Measurements from ENCODE around the gene KCND3. TPM values are rescaled to one million over a fixed set of nuclear protein-coding genes. Genes with fewer than 3 reads are reported as not detected.
A peak's percentile ranks its signal among the peaks of the same experiment; 100 is the strongest.

Gene KCND3
- total and polyA plus RNA-seq, 2 experiments from 2014 or later: 0.10 to 0.18 TPM

GRCh38 chr1:111754984-111755330, 234.5 kb downstream of the KCND3 start:
- Histone ChIP-seq H2AFZ (peak overlapping the region; percentile 100), H3K36me3 (ENCODE audit: insufficient read depth) (peaks cover 13% of the 10 kb centered on the region; the same call in 1 of the 2 replicates), H3F3A (replicated peaks; ENCODE audit: low read depth) (0 out of 2 replicates have a peak, but pooled peaks cover 3% of the 10 kb centered on the region), H3K9me2 (ENCODE audit: insufficient read depth) (no peaks in the 10 kb centered on the region), H3K27me3 (ENCODE audit: insufficient read depth) (no peaks in the 10 kb centered on the region), H3K4me1 (ENCODE audit: insufficient read depth) (peaks cover 7% of the 10 kb centered on the region), H4K20me1 (replicated peaks; ENCODE audit: insufficient read depth) (no peaks in the 10 kb centered on the region; the same call in 1 of the 2 replicates), H3K79me2 (replicated peaks; ENCODE audit: insufficient read depth) (peaks cover 39% of the 10 kb centered on the region), H3K27ac (ENCODE audit: low read depth) (peak overlapping the region; percentile 98), H3K4me2 (peak overlapping the region; percentile 100), H3K4me3 (peak overlapping the region; percentile 98)
- peaks cover 4% of the 10 kb centered on the region; the same call in 1 of the 3 replicates for H3K9me3 Mint-ChIP-seq
- H3K4me3 Mint-ChIP-seq: peak overlapping the region; percentile 92
- ATAC-seq (peak; percentile 39), DNase-seq (ENCODE audit: low spot score) (peak; percentile 60)
- peaks cover 31% of the 10 kb centered on the region for H3K36me3 Mint-ChIP-seq (ENCODE audit: low read depth)
- peak overlapping the region; percentile 96 for H3K27ac Mint-ChIP-seq
- TF ChIP-seq EZH2 (IDR thresholded peaks at IDR 0.05; ENCODE audit: low read depth, unreplicated experiment) (no peak), ETS1 (IDR thresholded peaks at IDR 0.05) (no peak), ZNF114 (CRISPR knock-in tag; IDR thresholded peaks at IDR 0.05) (no peak), CREB1 (CRISPR knock-in tag; IDR thresholded peaks at IDR 0.05; ENCODE audit: low read depth) (no peak), REST (IDR thresholded peaks at IDR 0.05; ENCODE audit: unreplicated experiment) (no peak), CTCF (conservative IDR thresholded peaks at IDR 0.05; ENCODE audit: low read depth in 2 of 2) (no peak), EZH2phosphoT487 (IDR thresholded peaks at IDR 0.05; ENCODE audit: unreplicated experiment) (no peak), POLR2AphosphoS5 (IDR thresholded peaks at IDR 0.05; ENCODE audit: low read depth) (no peak)
- H3K4me1 Mint-ChIP-seq: peaks cover 21% of the 10 kb centered on the region
- peaks cover 13% of the 10 kb centered on the region for H3K27me3 Mint-ChIP-seq (ENCODE audit: insufficient read depth, low read depth, poor library complexity)
